Mucosa of descending colon (tissue), 3 donors: Measurements from ENCODE around the gene TMEM62. TPM values are rescaled to one million over a fixed set of nuclear protein-coding genes. Genes with fewer than 3 reads are reported as not detected.
A peak's percentile ranks its signal among the peaks of the same experiment; 100 is the strongest.
"Not testable (repeated sequence)": the region's sequence is repeated elsewhere in the genome, so short reads cannot be mapped to it uniquely, and the experiment has no call there.

ENCODE experiments used
- ATAC-seq: fragments of 200-7000 bp; cut with Tn5 transposase; one replicate; pipeline ENCODE4 v1.9.1; 2020; ENCODE audit warnings: mild to moderate bottlenecking, moderate library complexity
- DNase-seq, 3 donors: peaks; one replicate each; pipeline ENCODE4 v3.0.0-alpha.2; 2020
- H3K36me3 ChIP-seq: fragments of 200-600 bp; one replicate; pipeline ENCODE4 v1.8.0; 2021; ENCODE audit warnings: low read depth, mild to moderate bottlenecking
- H3K4me1 ChIP-seq: fragments of 200-600 bp; one replicate; pipeline ENCODE4 v1.8.0; 2021; ENCODE audit warnings: low read depth, mild to moderate bottlenecking
- H3K4me3 ChIP-seq: fragments of 200-600 bp; one replicate; pipeline ENCODE4 v1.8.0; 2021; ENCODE audit warnings: mild to moderate bottlenecking
- H3K9me3 ChIP-seq: fragments of 200-600 bp; one replicate; pipeline ENCODE4 v1.8.0; 2021; ENCODE audit warnings: mild to moderate bottlenecking
- CTCF ChIP-seq: fragments of 200-600 bp; IDR thresholded peaks from one replicate; pipeline ENCODE4 v1.8.0; 2022; ENCODE audit warnings: antibody characterized with exemption, mild to moderate bottlenecking
- intact Hi-C, 2 donors: fragments of 100-400 bp; cut with DNase I in 1 of 2; cut with micrococcal nuclease in 1 of 2; formaldehyde crosslinking; loops; one replicate each; pipeline versions ENCODE4 v1.11.0 to v1.11.1; 2022; cut with DNase I, micrococcal nuclease
- total RNA-seq, 3 donors: library from RNA; stranded (reverse); fragmentation: NEBNext Ultra II Directional in 2 of 3; extraction: Animal tissue kit (Norgen Biotek cat#: 25700) in 2 of 3; gene quantifications; one replicate each; pipeline versions ENCODE4 v1.2.1 to v1.2.4, GENCODE V29; 2021 to 2023
- donor health status: DM: no; HTN: no; CAD: no; lungs with moderate emphysema.
- donor health status: DM: no; HTN: no; CAD: no.
- donor health status: DM: no; HTN: yes; CAD: no.

The TMEM62 gene
- total RNA-seq, 3 donors from 2014 or later, result 26.8 to 43.7 (median 34.9) TPM

DNA sequence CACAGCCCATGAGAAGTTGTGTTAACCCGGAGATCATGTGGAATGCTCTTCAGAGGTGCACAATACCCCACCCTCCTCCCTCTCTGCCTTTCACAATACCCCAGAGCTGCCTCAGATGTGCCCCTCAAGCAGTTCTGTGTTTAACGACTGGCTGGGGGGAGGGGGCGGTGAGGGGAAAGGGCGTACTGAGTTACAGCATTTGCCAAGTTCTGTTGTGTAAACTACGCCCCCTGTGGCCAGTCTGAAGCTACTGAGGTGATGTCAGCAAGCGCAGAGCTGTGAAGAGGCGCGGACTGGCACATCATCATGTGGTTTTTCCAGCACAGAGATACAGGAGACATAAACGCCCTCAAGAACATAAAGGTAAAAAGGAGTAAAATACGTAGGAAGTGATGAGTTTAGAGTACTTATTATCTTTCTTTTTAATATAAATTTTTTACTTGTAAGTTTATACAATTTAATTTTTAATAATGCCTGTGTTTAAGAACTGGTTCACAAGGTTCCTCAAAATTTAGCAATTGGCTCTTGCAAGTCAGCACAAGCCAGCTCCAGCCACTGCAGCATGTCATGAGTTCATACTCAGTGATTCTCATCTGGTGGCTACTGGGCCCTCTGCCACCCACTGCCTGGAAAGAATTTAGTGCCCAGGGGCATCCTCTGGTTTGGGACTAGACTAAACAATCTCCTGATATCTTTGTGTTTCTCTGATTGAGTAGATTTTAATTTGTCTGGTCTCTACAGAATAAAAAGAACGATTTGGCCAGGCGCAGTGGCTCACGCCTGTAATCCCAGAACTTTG, 85.7 kb downstream of the TMEM62 start:
- Histone ChIP-seq H3K4me1 (no peaks in the 10 kb centered on the region), H3K4me3 (no peak overlapping the region), H3K9me3 (no peaks in the 10 kb centered on the region), H3K36me3 (no peaks in the 10 kb centered on the region)
- intact Hi-C loops, result no loop called here
- DNase-seq (no peak), ATAC-seq (no peak)
- TF ChIP-seq CTCF, result no peak

- no peak for TF ChIP-seq CTCF
- DNase-seq (no peak), ATAC-seq (no peak)
- intact Hi-C loops, result no loop called here
- Histone ChIP-seq H3K36me3 (no peaks in the 10 kb centered on the region), H3K4me3 (no peak overlapping the region), H3K9me3 (no peaks in the 10 kb centered on the region), H3K4me1 (no peaks in the 10 kb centered on the region)
These were observed 86.8 kb downstream of the TMEM62 start for GRCh38 chr15:43219929-43220928.

GRCh38 chr15:43220991-43221403, 87.6 kb downstream of the TMEM62 start, which contains the start of gene EPB42:
TSS of gene EPB42 (minus strand) at chr15:43221018. CDS start at chr15:43220825, 193 bp downstream.
- TF ChIP-seq CTCF, result no peak
- no peak for ATAC-seq
- Histone ChIP-seq H3K4me1 (no peaks in the 10 kb centered on the region), H3K9me3 (no peaks in the 10 kb centered on the region), H3K36me3 (no peaks in the 10 kb centered on the region), H3K4me3 (no peak within 1 kb of the TSS)
- DNase-seq, result no peak
- intact Hi-C loops, result no loop called here

DNA sequence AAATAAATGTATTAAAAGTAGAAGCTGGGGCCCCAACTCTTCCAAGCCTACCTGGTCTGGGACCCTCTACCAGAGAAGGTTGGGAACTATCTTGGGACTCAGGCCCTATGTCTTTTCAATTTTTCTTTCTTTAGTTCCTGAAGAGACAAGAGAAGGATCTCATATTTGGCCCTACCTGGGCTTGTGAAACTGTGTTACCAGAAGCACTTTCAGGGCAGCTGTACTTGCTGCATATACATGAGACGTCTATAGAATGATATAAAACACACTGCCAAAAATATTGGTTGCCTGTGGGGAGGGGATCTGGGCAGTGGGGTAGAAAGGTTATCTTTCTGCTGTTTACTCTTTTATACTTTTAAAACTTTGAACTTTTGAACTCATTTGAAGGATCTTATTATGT, 88.0 kb downstream of the TMEM62 start:
- ATAC-seq, result no peak
- intact Hi-C loops, result no loop called here
- Histone ChIP-seq H3K4me1 (no peaks in the 10 kb centered on the region), H3K36me3 (no peaks in the 10 kb centered on the region), H3K4me3 (no peak overlapping the region), H3K9me3 (no peaks in the 10 kb centered on the region)
- DNase-seq, result no peak
- no peak for TF ChIP-seq CTCF

- Histone ChIP-seq H3K4me3 (no peak overlapping the region), H3K9me3 (no peaks in the 10 kb centered on the region), H3K36me3 (no peaks in the 10 kb centered on the region), H3K4me1 (no peaks in the 10 kb centered on the region)
- ATAC-seq, result peak; percentile 81
- no peak for TF ChIP-seq CTCF
- DNase-seq, result peak in 1 of 3 donors; percentile 61
- intact Hi-C loops, result loop anchor here (1.0 to 5.0 kb wide), 2 partner anchors 60 to 67 kb away; no protein-coding TSS in a partner anchor
These were observed 92.0 kb downstream of the TMEM62 start for GRCh38 chr15:43225201-43225949.

GRCh38 chr15:43225950-43226255, 92.5 kb downstream of the TMEM62 start:
- not testable (repeated sequence) for H3K9me3 ChIP-seq, H3K36me3 ChIP-seq, H3K4me1 ChIP-seq, H3K4me3 ChIP-seq, ATAC-seq, DNase-seq
- intact Hi-C loops, result loop anchor here (1.0 to 5.0 kb wide), 2 partner anchors 59 to 66 kb away; no protein-coding TSS in a partner anchor
